ENCODE data around the gene LOXHD1.

Gene LOXHD1

GRCh38 chr18:46538376-46538775 lies 118.6 kb downstream of the LOXHD1 start:
- DNase-seq = no peak

GRCh38 chr18:46536215-46536874 lies 120.7 kb downstream of the LOXHD1 start:
- DNase-seq = no peak

GRCh38 chr18:46531482-46531881 lies 125.5 kb downstream of the LOXHD1 start:
- no peak for DNase-seq

- no peak for DNase-seq
These were observed 129.0 kb downstream of the LOXHD1 start for GRCh38 chr18:46528037-46528436.

GRCh38 chr18:46519870-46520269 lies 137.2 kb downstream of the LOXHD1 start:
- DNase-seq = no peak

GRCh38 chr18:46518438-46518837 lies 138.6 kb downstream of the LOXHD1 start:
- no peak for DNase-seq

GRCh38 chr18:46516555-46516954 lies 140.5 kb downstream of the LOXHD1 start:
- DNase-seq = no peak

GRCh38 chr18:46510386-46510785 lies 146.6 kb downstream of the LOXHD1 start:
- no peak for DNase-seq

- DNase-seq = no peak
These were observed 147.5 kb downstream of the LOXHD1 start for GRCh38 chr18:46509530-46509929.

- no peak for DNase-seq
These were observed 149.9 kb downstream of the LOXHD1 start for GRCh38 chr18:46506974-46507586.

- DNase-seq = no peak
These were observed 154.6 kb downstream of the LOXHD1 start for GRCh38 chr18:46502444-46502843.

- DNase-seq = no peak
These were observed 159.9 kb downstream of the LOXHD1 start for GRCh38 chr18:46497129-46497528.

- DNase-seq = no peak
These were observed 168.4 kb downstream of the LOXHD1 start for GRCh38 chr18:46488471-46489213.

GRCh38 chr18:46485675-46486194 lies 171.3 kb downstream of the LOXHD1 start:
- DNase-seq = no peak

GRCh38 chr18:46484971-46485370 lies 172.0 kb downstream of the LOXHD1 start:
- no peak for DNase-seq

GRCh38 chr18:46482831-46483230 lies 174.2 kb downstream of the LOXHD1 start:
- no peak for DNase-seq

GRCh38 chr18:46481847-46482245 lies 175.2 kb downstream of the LOXHD1 start:
- no peak for DNase-seq

- DNase-seq = peak; percentile 15 to 38 (median 23)
These were observed 175.8 kb downstream of the LOXHD1 start for GRCh38 chr18:46481048-46481846.

- no peak for DNase-seq
These were observed 176.8 kb downstream of the LOXHD1 start for GRCh38 chr18:46480226-46480625.

- no peak for DNase-seq
These were observed 178.2 kb downstream of the LOXHD1 start for GRCh38 chr18:46478796-46479195.

- no peak for DNase-seq
These were observed 179.5 kb downstream of the LOXHD1 start for GRCh38 chr18:46477425-46478011.

GRCh38 chr18:46475390-46475752 lies 181.6 kb downstream of the LOXHD1 start:
- no peak for DNase-seq
